Psoas muscle (tissue), 8 donors: Measurements from ENCODE around the gene TBCD. TPM values are rescaled to one million over a fixed set of nuclear protein-coding genes. Genes with fewer than 3 reads are reported as not detected.

Source experiments
- ATAC-seq, 4 donors: fragments of 200-7000 bp; cut with Tn5 transposase; one replicate each; pipeline ENCODE4 v1.9.1; 2020; ENCODE audit warnings: moderate library complexity in 3 of 4, mild to moderate bottlenecking in 2 of 4
- DNase-seq, 2 donors: peaks; one replicate each; pipeline ENCODE4 v3.0.0-alpha.2; 2020
- H3K27ac ChIP-seq: fragments of 200-600 bp; one replicate; pipeline ENCODE4 v1.8.0; 2022
- H3K27me3 ChIP-seq, 3 donors: fragments of 200-600 bp in 1 of 3; one replicate each; pipeline versions ENCODE4 v1.6.1 to v1.8.0; 2013 to 2022; ENCODE audit warnings: low read length in 2 of 3, mild to moderate bottlenecking in 2 of 3, moderate library complexity in 1 of 3; ENCODE audit not compliant: insufficient read depth in 3 of 3
- H3K36me3 ChIP-seq, 2 donors: fragments of 200-600 bp in 1 of 2; one replicate each; pipeline versions ENCODE4 v1.6.1 to v1.8.0; 2013 to 2022; ENCODE audit warnings: low read depth in 1 of 2, mild to moderate bottlenecking in 1 of 2, moderate library complexity in 1 of 2; ENCODE audit not compliant: insufficient read depth in 1 of 2
- H3K4me1 ChIP-seq: fragments of 200-600 bp; one replicate; pipeline ENCODE4 v1.8.0; 2022
- H3K4me3 ChIP-seq: fragments of 200-600 bp; one replicate; pipeline ENCODE4 v1.8.0; 2022; ENCODE audit warnings: mild to moderate bottlenecking
- H3K9me3 ChIP-seq: fragments of 200-600 bp; one replicate; pipeline ENCODE4 v1.8.0; 2022
- WGBS, 3 donors: extraction: QIAGEN DNeasy Blood & Tissue Kit; methylation state at CpG; one replicate each; pipeline versions ENCODE4 v1.1.6 to v1.1.7; 2013; 5-methylcytosine and 5-hydroxymethylcytosine counted together
- intact Hi-C, 2 donors: fragments of 100-400 bp; cut with DNase I; formaldehyde crosslinking; loops; one replicate each; pipeline versions ENCODE4 v1.11.0 to v1.14.2; 2022
- polyA plus RNA-seq, 3 donors: library from polyadenylated mRNA; stranded (reverse); fragments of 200-250 nt; gene quantifications; one replicate each; pipeline ENCODE4 v1.2.3, GENCODE V29; 2013
- total RNA-seq, 4 donors: library from RNA; stranded (reverse); fragmentation: NEBNext Ultra II Directional in 2 of 4; extraction: Animal tissue kit (Norgen Biotek cat#: 25700) in 2 of 4; gene quantifications; one replicate each; pipeline versions ENCODE4 v1.2.1 to v1.2.4, GENCODE V29; 2021 to 2023
- TF ChIP-seq, protein P1 (sequence below): fragments of 200-600 bp; IDR thresholded peaks from one replicate; pipeline ENCODE4 v1.8.0; 2022; ENCODE audit warnings: antibody characterized with exemption
- donor health status: healthy with polysubstance abuse.
- donor health status: DM: no; HTN: no; CAD: no; lungs with moderate emphysema.
- donor health status: Bipolar disorder and iron deficiency.
- donor health status: healthy.
- donor health status: DM: yes; HTN: yes; CAD: no.
- donor health status: DM: no; HTN: no; CAD: no.
- donor health status: DM: no; HTN: no; CAD: no.
- donor health status: DM: yes; HTN: yes; CAD: no.

TBCD gene
- total and polyA plus RNA-seq, 7 donors: 28.2 to 65.0 (median 36.5) TPM

DNA sequence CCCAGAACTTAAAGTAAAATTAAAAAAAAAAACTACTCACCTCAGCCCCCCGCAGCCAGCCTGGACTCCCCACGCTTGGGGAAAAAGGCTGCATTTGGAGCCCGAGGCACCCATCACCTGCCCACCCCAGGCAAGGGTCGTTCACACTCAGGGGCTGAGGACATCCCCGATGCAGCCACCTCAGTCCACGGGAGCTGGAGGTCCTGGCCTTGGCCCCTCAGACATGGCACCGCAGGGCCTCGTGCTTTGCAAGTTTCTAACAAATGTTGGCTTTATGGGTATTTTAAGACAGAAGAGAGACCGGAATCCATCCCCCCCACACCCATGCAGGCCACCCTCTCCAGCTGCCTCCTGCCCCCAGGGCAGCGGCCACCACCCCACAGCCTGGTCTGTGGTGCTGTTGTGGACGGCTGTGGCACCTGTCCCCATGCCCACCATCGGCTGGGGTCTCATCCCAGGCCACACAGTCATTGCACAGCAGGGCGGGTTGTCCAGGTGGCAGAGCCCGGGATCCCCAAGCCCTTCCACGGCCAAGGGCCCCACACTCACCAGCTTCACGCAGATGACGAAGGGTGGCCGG is 204.4 kb downstream of the TBCD start:
- 93 to 98% (median 95%) methylated on average over 18 of the region's 18 CpGs for WGBS, 3 donors
- peaks cover 0 to 4% of the 10 kb centered on the region in 2 donors for H3K36me3 ChIP-seq
- no peaks in the 10 kb centered on the region for H3K4me1 ChIP-seq
- peak in 1 of 2 donors; percentile 9 for DNase-seq
- intact Hi-C loops: no loop called here
- TF ChIP-seq, protein P1, sequence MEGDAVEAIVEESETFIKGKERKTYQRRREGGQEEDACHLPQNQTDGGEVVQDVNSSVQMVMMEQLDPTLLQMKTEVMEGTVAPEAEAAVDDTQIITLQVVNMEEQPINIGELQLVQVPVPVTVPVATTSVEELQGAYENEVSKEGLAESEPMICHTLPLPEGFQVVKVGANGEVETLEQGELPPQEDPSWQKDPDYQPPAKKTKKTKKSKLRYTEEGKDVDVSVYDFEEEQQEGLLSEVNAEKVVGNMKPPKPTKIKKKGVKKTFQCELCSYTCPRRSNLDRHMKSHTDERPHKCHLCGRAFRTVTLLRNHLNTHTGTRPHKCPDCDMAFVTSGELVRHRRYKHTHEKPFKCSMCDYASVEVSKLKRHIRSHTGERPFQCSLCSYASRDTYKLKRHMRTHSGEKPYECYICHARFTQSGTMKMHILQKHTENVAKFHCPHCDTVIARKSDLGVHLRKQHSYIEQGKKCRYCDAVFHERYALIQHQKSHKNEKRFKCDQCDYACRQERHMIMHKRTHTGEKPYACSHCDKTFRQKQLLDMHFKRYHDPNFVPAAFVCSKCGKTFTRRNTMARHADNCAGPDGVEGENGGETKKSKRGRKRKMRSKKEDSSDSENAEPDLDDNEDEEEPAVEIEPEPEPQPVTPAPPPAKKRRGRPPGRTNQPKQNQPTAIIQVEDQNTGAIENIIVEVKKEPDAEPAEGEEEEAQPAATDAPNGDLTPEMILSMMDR: no peak
- H3K27ac ChIP-seq: no peak overlapping the region
- no peak overlapping the region for H3K4me3 ChIP-seq
- no peak for ATAC-seq
- peaks cover 0 to 1% (median 0%) of the 10 kb centered on the region in 3 donors for H3K27me3 ChIP-seq
- H3K9me3 ChIP-seq: no peaks in the 10 kb centered on the region

DNA sequence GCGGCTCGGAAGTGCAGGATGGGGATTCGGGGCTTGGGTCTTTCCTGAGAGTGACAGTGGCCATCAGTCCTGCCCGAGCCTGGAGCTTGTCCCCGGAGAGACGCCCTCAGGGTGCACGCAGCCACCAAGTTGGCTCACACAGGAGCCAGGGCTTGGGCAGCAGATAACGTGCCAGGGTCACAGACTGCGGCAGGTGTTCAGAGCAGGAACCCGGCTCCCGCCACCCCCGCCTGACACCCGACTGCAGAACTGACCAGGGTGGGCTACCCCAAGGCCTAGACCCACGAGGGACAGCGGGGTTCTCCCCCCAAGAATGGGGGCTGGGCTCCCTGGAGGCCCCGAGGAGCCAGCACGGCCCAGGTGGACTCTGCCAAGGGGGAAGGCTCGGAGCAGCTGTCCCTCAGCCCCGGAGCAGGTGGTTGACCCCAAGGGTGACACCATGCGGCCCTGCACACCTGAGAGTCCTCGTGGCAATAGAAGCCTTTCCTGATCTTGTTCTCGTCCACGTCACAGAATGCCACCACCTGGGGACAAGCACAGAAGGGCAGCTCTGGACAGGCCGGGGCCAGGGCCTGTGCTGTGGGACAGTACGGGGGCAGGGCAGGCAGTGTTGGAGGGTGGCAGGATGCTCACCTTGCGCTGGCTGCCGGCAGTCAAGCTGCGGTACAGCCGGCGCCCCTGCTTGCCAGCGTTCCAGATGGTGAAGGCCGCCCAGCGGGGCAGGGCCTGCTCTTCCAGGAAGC is 205.0 kb downstream of the TBCD start:
- Histone ChIP-seq H3K27me3 (peaks cover 0 to 1% (median 0%) of the 10 kb centered on the region in 3 donors), H3K27ac (no peak overlapping the region), H3K9me3 (no peaks in the 10 kb centered on the region), H3K4me3 (no peak overlapping the region), H3K36me3 (peaks cover 0 to 4% of the 10 kb centered on the region in 2 donors), H3K4me1 (no peaks in the 10 kb centered on the region)
- TF ChIP-seq, protein P1: no peak
- ATAC-seq (no peak), DNase-seq (peak; percentile 3 to 42)
- 83 to 88% (median 83%) methylated on average over 30 to 33 of the region's 33 CpGs for WGBS, 3 donors
- intact Hi-C loops: no loop called here

DNA sequence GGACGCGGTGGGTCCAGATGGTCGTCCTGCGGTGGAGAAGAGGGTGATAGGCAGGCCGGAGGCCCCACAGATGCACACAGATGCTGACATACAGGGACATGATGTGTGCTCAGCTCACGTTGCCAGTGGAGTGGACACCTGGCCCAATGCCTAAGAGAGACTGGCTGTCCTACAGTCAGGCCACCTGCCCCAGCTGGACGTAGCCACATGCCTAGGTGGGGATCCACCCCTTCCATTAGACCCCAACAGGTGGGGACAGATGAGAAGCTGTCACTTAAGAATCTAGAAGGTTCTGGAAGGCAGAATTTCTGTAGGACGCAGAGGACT is 205.6 kb downstream of the TBCD start:
- Histone ChIP-seq H3K4me3 (no peak overlapping the region), H3K27ac (no peak overlapping the region), H3K36me3 (peaks cover 0 to 4% of the 10 kb centered on the region in 2 donors), H3K9me3 (no peaks in the 10 kb centered on the region), H3K4me1 (no peaks in the 10 kb centered on the region), H3K27me3 (peaks cover 0 to 1% (median 0%) of the 10 kb centered on the region in 3 donors)
- ATAC-seq: no peak
- 58 to 78% (median 71%) methylated on average over 8 of the region's 8 CpGs for WGBS, 3 donors
- TF ChIP-seq, protein P1: no peak
- DNase-seq: peak; percentile 4 to 32
- intact Hi-C loops: no loop called here

DNA sequence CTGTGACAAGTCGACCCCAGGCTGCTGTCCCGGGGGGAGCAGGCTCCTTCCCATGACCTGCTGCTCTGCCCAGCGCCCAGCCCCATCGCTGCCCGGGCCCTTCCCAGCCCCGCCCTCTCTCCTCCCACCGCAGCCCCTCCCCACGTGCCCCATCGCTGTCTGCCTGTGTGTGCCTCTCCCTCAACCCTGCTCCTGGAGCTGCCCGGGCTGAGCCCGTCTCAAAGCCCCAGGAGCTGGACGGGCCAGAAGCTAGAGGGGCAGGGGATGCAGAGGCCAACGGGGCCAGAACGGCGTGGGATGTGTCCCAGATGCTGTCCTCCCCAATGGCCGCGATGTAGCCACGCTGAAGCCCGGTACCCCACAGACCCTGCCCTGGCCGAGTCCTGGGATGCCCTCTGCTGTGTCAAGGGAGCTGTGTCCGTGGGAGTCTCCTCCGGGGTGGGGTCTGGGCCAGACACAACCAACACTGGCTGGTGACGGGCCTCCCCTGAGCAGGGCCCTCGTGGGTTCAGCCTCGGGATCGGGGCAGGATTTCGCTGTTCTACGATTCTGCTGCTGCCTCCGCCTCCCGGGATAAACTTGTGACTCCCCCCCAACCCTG is 206.2 kb downstream of the TBCD start:
- Histone ChIP-seq H3K36me3 (peaks cover 0 to 4% of the 10 kb centered on the region in 2 donors), H3K27ac (no peak overlapping the region), H3K9me3 (no peaks in the 10 kb centered on the region), H3K4me3 (no peak overlapping the region), H3K27me3 (peaks cover 0 to 1% (median 0%) of the 10 kb centered on the region in 3 donors), H3K4me1 (no peaks in the 10 kb centered on the region)
- TF ChIP-seq, protein P1: no peak
- 78 to 82% (median 80%) methylated on average over 30 of the region's 30 CpGs for WGBS, 3 donors
- DNase-seq: peak; percentile 10 to 48
- intact Hi-C loops: no loop called here
- ATAC-seq: no peak
